Ovary (tissue), 9 donors: ENCODE data around the gene PFDN1. TPM values are rescaled to one million over a fixed set of nuclear protein-coding genes. Genes with fewer than 3 reads are reported as not detected.
"Not testable (repeated sequence)": the region's sequence is repeated elsewhere in the genome, so short reads cannot be mapped to it uniquely, and the experiment has no call there.

ENCODE experiments used
- DNase-seq, 5 donors: peaks; one replicate each; pipeline ENCODE4 v3.0.0-alpha.2; 2019 to 2020
- H3K27ac ChIP-seq, 2 donors: fragments of 200-600 bp; one replicate each; pipeline versions ENCODE4 v1.5.1 to v1.8.0; 2019 to 2022
- H3K27me3 ChIP-seq: fragments of 200-600 bp; one replicate; pipeline ENCODE4 v1.8.0; 2022
- H3K36me3 ChIP-seq: fragments of 200-600 bp; sonication (generic); one replicate; pipeline ENCODE4 v1.5.1; 2019
- H3K4me1 ChIP-seq: one replicate; pipeline ENCODE4 v1.8.1; 2013; ENCODE audit warnings: mild to moderate bottlenecking, moderate library complexity; ENCODE audit not compliant: insufficient read depth
- H3K4me3 ChIP-seq: fragments of 200-600 bp; sonication (generic); one replicate; pipeline ENCODE4 v1.5.1; 2017
- H3K9me3 ChIP-seq, 2 donors: fragments of 200-600 bp in 1 of 2; sonication (generic) in 1 of 2; one replicate each; pipeline versions ENCODE4 v1.5.1 to v1.8.1; 2013 to 2019; ENCODE audit warnings: mild to moderate bottlenecking in 1 of 2, moderate library complexity in 1 of 2
- CTCF ChIP-seq, 3 donors: fragments of 450-650 bp in 2 of 3; fragments of 200-600 bp in 1 of 3; IDR thresholded peaks; one replicate each; pipeline versions ENCODE4 v1.5.1 to v1.8.0; 2016 to 2022; ENCODE audit warnings: antibody characterized with exemption in 3 of 3, mild to moderate bottlenecking in 1 of 3
- EP300 ChIP-seq: sonication (generic); formaldehyde crosslinking; IDR thresholded peaks from one replicate; pipeline ENCODE4 v1.6.1; 2017; ENCODE audit warnings: antibody characterized with exemption
- POLR2A ChIP-seq: fragments of 450-650 bp; IDR thresholded peaks from one replicate; pipeline ENCODE4 v1.6.1; 2017; ENCODE audit warnings: antibody characterized with exemption, mild to moderate bottlenecking, moderate library complexity
- WGBS, 3 donors: extraction: QIAGEN DNeasy Blood & Tissue Kit in 1 of 3; methylation state at CpG; one replicate each; pipeline versions ENCODE4 v1.1.5 to v1.1.7; 2013 to 2017; 5-methylcytosine and 5-hydroxymethylcytosine counted together
- intact Hi-C, 4 donors: fragments of 100-400 bp; cut with DNase I; formaldehyde crosslinking; loops; one replicate each; pipeline versions ENCODE4 v1.11.0 to v1.15.1; 2022 to 2023
- polyA plus RNA-seq, 2 donors: library from polyadenylated mRNA; stranded (reverse); fragments of 200-250 nt in 1 of 2; fragments of 350-450 nt in 1 of 2; fragmentation: Illumina TruSeq in 1 of 2; extraction: RNeasy Lipid Tissue Mini Kit (QIAGEN cat#74804) in 1 of 2; gene quantifications; one replicate each; pipeline ENCODE4 v1.2.3, GENCODE V29; 2013 to 2014
- total RNA-seq, 7 donors: library from RNA; depleted of rRNA in 2 of 7; stranded (reverse); fragments of >200 nt in 2 of 7; fragmentation: NEBNext Ultra II Directional in 3 of 7; extraction: Animal tissue kit (Norgen Biotek cat#: 25700) in 3 of 7; gene quantifications; one replicate each; pipeline versions ENCODE4 v1.1.0 to v1.2.4, GENCODE V29; 2016 to 2023
- donor health status: DM: no; HTN: no; CAD: no; lungs with moderate emphysema.
- donor health status: DM: no; HTN: no; CAD: no.
- donor health status: Bipolar disorder and iron deficiency.
- donor health status: DM: yes; HTN: yes; CAD: no.
- donor health status: DM: no; HTN: no; CAD: no.
- donor health status: DM: yes; HTN: yes; CAD: no.

Gene PFDN1
- total and polyA plus RNA-seq, 9 donors = 27.4 to 113 (median 35.3) TPM

GRCh38 chr5:140344683-140345423, 42.0 kb upstream of the PFDN1 start:
- H3K27ac ChIP-seq = no peak overlapping the region
- DNase-seq = no peak

GRCh38 chr5:140343849-140344248, 40.9 kb upstream of the PFDN1 start:
- intact Hi-C loops, H3K4me1 ChIP-seq: not testable (repeated sequence)

More at GRCh38 chr5:140344683-140345423, 42.0 kb upstream of the PFDN1 start:
- WGBS, 3 donors = 69 to 74% (median 72%) methylated on average over 4 of the region's 4 CpGs
- Histone ChIP-seq H3K36me3 (no peaks in the 10 kb centered on the region), H3K4me1 (no peaks in the 10 kb centered on the region), H3K27me3 (no peaks in the 10 kb centered on the region), H3K4me3 (no peak overlapping the region), H3K9me3 (no peaks in the 10 kb centered on the region)
- TF ChIP-seq EP300 = no peak
- TF ChIP-seq CTCF (IDR thresholded peaks at IDR 0.05) = no peak
- no peak for TF ChIP-seq POLR2A
- intact Hi-C loops = loop anchor here in 2 of 4 donors (5.0 kb wide), 1 partner anchor 103 kb away; no protein-coding TSS in a partner anchor

GRCh38 chr5:140342896-140343295, 40.0 kb upstream of the PFDN1 start:
- Histone ChIP-seq H3K9me3 (no peaks in the 10 kb centered on the region), H3K36me3 (no peaks in the 10 kb centered on the region), H3K4me1 (no peaks in the 10 kb centered on the region), H3K27ac (no peak overlapping the region), H3K27me3 (no peaks in the 10 kb centered on the region), H3K4me3 (no peak overlapping the region)
- no peak for DNase-seq
- intact Hi-C loops = no loop called here
- TF ChIP-seq EP300 (no peak), CTCF (IDR thresholded peaks at IDR 0.05) (no peak), POLR2A (no peak)
- WGBS, 3 donors = 69 to 88% (median 78%) methylated on average over 1 of the region's 1 CpG

More at GRCh38 chr5:140343849-140344248, 40.9 kb upstream of the PFDN1 start:
- not testable (repeated sequence) for H3K36me3 ChIP-seq, H3K27me3 ChIP-seq, DNase-seq, H3K27ac ChIP-seq, H3K9me3 ChIP-seq, H3K4me3 ChIP-seq
- 94 to 96% (median 94%) methylated on average over 8 of the region's 8 CpGs for WGBS, 3 donors

GRCh38 chr5:140342287-140342686, 39.4 kb upstream of the PFDN1 start:
- TF ChIP-seq POLR2A (no peak), EP300 (no peak), CTCF (IDR thresholded peaks at IDR 0.05) (no peak)
- DNase-seq = no peak
- Histone ChIP-seq H3K27me3 (no peaks in the 10 kb centered on the region), H3K27ac (no peak overlapping the region), H3K4me3 (no peak overlapping the region), H3K9me3 (no peaks in the 10 kb centered on the region), H3K36me3 (no peaks in the 10 kb centered on the region), H3K4me1 (no peaks in the 10 kb centered on the region)
- intact Hi-C loops = no loop called here
- WGBS, 3 donors = 77 to 86% (median 83%) methylated on average over 6 of the region's 6 CpGs

- no peaks in the 10 kb centered on the region for H3K4me1 ChIP-seq
These were observed 38.7 kb upstream of the PFDN1 start for GRCh38 chr5:140341591-140341990.

More at GRCh38 chr5:140341591-140341990, 38.7 kb upstream of the PFDN1 start:
- Histone ChIP-seq H3K27me3 (no peaks in the 10 kb centered on the region), H3K9me3 (no peaks in the 10 kb centered on the region), H3K36me3 (no peaks in the 10 kb centered on the region), H3K27ac (no peak overlapping the region), H3K4me3 (no peak overlapping the region)
- intact Hi-C loops = no loop called here
- DNase-seq = no peak
- no peak for TF ChIP-seq CTCF (IDR thresholded peaks at IDR 0.05)
- TF ChIP-seq EP300 = no peak
- no peak for TF ChIP-seq POLR2A
- WGBS, 3 donors = 81 to 85% (median 83%) methylated on average over 5 of the region's 5 CpGs
